GM12864 (cell line): ENCODE data around the gene LRRC26.

ENCODE experiments used
- DNase-seq: peaks from one replicate; pipeline ENCODE4 v3.0.0-alpha.2; 2011; ENCODE audit warnings: low read depth
- H3K4me3 ChIP-seq: 2 replicates; pipeline ENCODE4 v1.5.1; 2011; ENCODE audit warnings: mild to moderate bottlenecking, low read depth, low read length, control low read depth
- TF ChIP-seq, protein P1 (sequence below): IDR thresholded peaks from 2 replicates; pipeline ENCODE4 v1.5.1; 2011; ENCODE audit warnings: low read depth, mild to moderate bottlenecking, moderate library complexity, low read length, control low read depth, inconsistent platforms; ENCODE audit errors: missing control alignments

LRRC26 gene

DNA sequence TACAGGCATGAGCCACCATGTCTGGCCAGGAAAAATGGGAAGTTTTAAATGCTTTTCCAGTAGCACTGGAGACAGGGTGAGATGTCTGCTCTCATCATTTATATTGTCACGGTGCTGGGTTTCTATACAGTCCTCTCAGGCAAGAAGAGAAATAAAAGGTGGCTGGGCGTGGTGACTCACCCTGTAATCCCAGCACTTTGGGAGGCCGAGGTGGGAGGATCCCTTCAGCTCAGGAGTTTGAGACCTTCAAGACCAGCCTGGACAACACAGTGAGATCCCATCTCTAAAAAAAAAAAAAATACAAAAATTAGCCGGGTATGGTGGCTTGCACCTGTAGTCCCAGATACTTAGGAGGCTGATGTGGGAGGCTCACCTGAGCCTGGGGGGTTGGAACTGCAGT lies 35.7 kb downstream of the LRRC26 start:
- H3K4me3 ChIP-seq: no peak overlapping the region
- TF ChIP-seq, protein P1, sequence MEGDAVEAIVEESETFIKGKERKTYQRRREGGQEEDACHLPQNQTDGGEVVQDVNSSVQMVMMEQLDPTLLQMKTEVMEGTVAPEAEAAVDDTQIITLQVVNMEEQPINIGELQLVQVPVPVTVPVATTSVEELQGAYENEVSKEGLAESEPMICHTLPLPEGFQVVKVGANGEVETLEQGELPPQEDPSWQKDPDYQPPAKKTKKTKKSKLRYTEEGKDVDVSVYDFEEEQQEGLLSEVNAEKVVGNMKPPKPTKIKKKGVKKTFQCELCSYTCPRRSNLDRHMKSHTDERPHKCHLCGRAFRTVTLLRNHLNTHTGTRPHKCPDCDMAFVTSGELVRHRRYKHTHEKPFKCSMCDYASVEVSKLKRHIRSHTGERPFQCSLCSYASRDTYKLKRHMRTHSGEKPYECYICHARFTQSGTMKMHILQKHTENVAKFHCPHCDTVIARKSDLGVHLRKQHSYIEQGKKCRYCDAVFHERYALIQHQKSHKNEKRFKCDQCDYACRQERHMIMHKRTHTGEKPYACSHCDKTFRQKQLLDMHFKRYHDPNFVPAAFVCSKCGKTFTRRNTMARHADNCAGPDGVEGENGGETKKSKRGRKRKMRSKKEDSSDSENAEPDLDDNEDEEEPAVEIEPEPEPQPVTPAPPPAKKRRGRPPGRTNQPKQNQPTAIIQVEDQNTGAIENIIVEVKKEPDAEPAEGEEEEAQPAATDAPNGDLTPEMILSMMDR: no peak
- DNase-seq: no peak

DNA sequence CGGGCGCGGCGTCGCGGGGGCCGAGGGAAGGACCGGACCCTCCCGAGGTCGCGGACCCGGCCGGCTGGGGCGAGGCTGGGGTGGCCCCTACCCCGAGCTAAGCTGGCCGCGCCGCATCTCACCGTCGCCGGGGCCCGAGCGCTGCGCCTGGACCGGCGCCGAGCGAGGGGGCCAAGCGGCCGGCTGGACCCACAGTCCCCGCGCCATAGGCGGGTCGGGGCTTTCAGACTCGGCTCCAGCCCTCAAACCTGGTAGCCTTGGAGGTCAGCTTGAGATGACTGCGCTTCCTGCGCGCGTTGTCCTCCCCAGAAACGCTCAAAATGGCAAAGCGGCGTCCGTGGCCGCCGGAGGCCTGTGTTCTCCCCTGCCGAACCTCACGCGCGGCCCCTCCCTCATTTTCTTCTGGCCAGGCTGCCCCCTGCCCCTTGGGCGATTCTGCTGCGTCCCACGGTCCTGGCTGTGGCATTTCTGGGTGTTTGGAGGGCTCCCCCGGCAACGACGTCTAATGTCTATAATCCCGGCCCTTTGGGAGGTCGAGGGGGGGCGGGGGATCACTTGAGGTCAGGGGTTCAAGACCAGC lies 39.6 kb downstream of the LRRC26 start:
- TF ChIP-seq, protein P1: no peak
- peak overlapping the region; percentile 77 for H3K4me3 ChIP-seq
- DNase-seq: no peak

GRCh38 chr9:137129456-137130175 lies 40.2 kb downstream of the LRRC26 start:
- peak overlapping the region; percentile 77 for H3K4me3 ChIP-seq
- TF ChIP-seq, protein P1: no peak
- peak; percentile 76 for DNase-seq

- H3K4me3 ChIP-seq: peak overlapping the region; percentile 77
- TF ChIP-seq, protein P1: no peak
- no peak for DNase-seq
These were observed 40.9 kb downstream of the LRRC26 start for GRCh38 chr9:137128862-137129455.

- DNase-seq: no peak
- TF ChIP-seq, protein P1: no peak
- H3K4me3 ChIP-seq: peak overlapping the region; percentile 77
These were observed 41.5 kb downstream of the LRRC26 start for GRCh38 chr9:137128158-137128861.

DNA sequence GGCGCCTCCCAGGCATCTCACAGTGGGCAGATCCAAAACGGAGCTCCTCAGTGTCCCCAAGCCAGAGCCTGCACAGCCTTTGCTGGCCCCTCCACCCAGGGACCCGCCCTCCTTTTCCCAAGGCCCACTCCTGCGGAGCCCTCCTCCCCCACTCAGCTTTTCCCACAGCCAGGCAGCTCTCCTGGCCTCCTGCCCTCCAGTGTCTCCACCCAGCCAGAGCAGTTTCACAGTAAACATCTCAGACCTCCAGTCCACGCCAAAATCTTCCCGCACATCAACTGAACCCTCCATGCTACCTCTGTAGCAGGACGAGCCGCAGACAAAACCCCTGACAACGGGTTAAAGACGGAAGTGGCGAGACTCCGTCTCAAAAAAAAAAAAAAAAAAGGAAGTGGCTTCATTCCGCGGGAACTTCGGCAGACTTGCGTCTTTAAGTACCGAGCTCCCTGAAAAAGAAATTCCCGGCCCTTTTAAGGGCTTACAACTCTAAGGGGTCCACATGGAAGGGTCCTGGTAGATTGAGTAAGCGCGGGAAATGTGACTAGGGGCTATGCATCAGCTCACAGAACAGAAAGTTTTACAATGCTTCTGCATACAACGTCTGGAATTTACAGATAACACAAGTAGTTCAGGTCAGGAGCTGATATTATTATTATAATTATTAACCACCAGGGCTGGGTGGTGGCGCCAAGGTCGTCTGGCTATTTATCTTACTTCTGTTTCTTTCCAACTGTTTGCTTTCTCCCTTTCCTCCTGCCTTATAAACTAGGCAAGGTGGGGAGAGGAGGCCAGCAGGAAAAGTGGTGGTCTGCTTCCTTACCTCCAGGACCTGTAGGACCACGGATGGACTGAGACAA lies 42.3 kb downstream of the LRRC26 start:
- no peak for DNase-seq
- H3K4me3 ChIP-seq: peak overlapping the region; percentile 77
- TF ChIP-seq, protein P1: no peak
